Sciatic nerve (tissue), 2 donors: Measurements from ENCODE around the gene ZNF618. TPM values are rescaled to one million over a fixed set of nuclear protein-coding genes. Genes with fewer than 3 reads are reported as not detected.
A peak's percentile ranks its signal among the peaks of the same experiment; 100 is the strongest.

Experiments
- ATAC-seq: fragments of 200-7000 bp; cut with Tn5 transposase; one replicate; pipeline ENCODE4 v1.9.1; 2020; ENCODE audit warnings: mild to moderate bottlenecking, moderate library complexity
- DNase-seq: peaks from one replicate; pipeline ENCODE4 v3.0.0-alpha.2; 2020; ENCODE audit warnings: low spot score
- intact Hi-C: fragments of 100-400 bp; cut with DNase I; formaldehyde crosslinking; loops from one replicate; pipeline ENCODE4 v1.14.2; 2022
- total RNA-seq: library from RNA; stranded (reverse); fragmentation: NEBNext Ultra II Directional; extraction: Animal tissue kit (Norgen Biotek cat#: 25700); gene quantifications from one replicate; pipeline ENCODE4 v1.2.1, GENCODE V29; 2021
- donor health status: DM: no; HTN: no; CAD: no.
- donor health status: DM: no; HTN: no; CAD: no.

ZNF618 gene
- total RNA-seq, 1 donor from 2014 or later, result 15.5 TPM

GRCh38 chr9:113948891-113949570 lies 72.9 kb downstream of the ZNF618 start:
- intact Hi-C loops, result no loop called here
- DNase-seq, result no peak
- no peak for ATAC-seq

- ATAC-seq, result no peak
- DNase-seq, result no peak
- intact Hi-C loops, result no loop called here
Observed at GRCh38 chr9:113949571-113950078, 73.5 kb downstream of the ZNF618 start.

GRCh38 chr9:113950195-113951031 lies 74.3 kb downstream of the ZNF618 start:
- no peak for ATAC-seq
- intact Hi-C loops, result no loop called here
- no peak for DNase-seq

- ATAC-seq (no peak), DNase-seq (no peak)
- intact Hi-C loops, result no loop called here
Observed at GRCh38 chr9:113951032-113951372, 74.9 kb downstream of the ZNF618 start.

GRCh38 chr9:113952676-113953075 lies 76.6 kb downstream of the ZNF618 start:
- ATAC-seq (no peak), DNase-seq (no peak)
- intact Hi-C loops, result no loop called here

- DNase-seq (no peak), ATAC-seq (no peak)
- intact Hi-C loops, result no loop called here
Observed at GRCh38 chr9:113953531-113953930, 77.4 kb downstream of the ZNF618 start.

- intact Hi-C loops, result no loop called here
- no peak for ATAC-seq
- DNase-seq, result no peak
Observed at GRCh38 chr9:113954591-113954990, 78.5 kb downstream of the ZNF618 start.

- intact Hi-C loops, result no loop called here
- ATAC-seq, result peak; percentile 77
Observed at GRCh38 chr9:113955076-113955752, 79.1 kb downstream of the ZNF618 start.

GRCh38 chr9:113956901-113957300 lies 80.8 kb downstream of the ZNF618 start:
- no peak for ATAC-seq
- intact Hi-C loops, result no loop called here
- DNase-seq, result no peak

More at GRCh38 chr9:113955076-113955752, 79.1 kb downstream of the ZNF618 start:
- no peak for DNase-seq

GRCh38 chr9:113957351-113957750 lies 81.2 kb downstream of the ZNF618 start:
- ATAC-seq (no peak), DNase-seq (no peak)
- intact Hi-C loops, result no loop called here

- no peak for DNase-seq
- peak; percentile 62 for ATAC-seq
- intact Hi-C loops, result no loop called here
Observed at GRCh38 chr9:113957821-113958341, 81.8 kb downstream of the ZNF618 start.

GRCh38 chr9:113958556-113958955 lies 82.4 kb downstream of the ZNF618 start:
- intact Hi-C loops, result no loop called here
- ATAC-seq (no peak), DNase-seq (no peak)

GRCh38 chr9:113960768-113961167 lies 84.7 kb downstream of the ZNF618 start:
- ATAC-seq, result no peak
- intact Hi-C loops, result no loop called here
- no peak for DNase-seq

GRCh38 chr9:113962396-113962795 lies 86.3 kb downstream of the ZNF618 start:
- intact Hi-C loops, result no loop called here
- DNase-seq (no peak), ATAC-seq (no peak)

GRCh38 chr9:113963017-113963620 lies 87.0 kb downstream of the ZNF618 start:
- DNase-seq (no peak), ATAC-seq (no peak)
- intact Hi-C loops, result no loop called here

- ATAC-seq (no peak), DNase-seq (peak; percentile 40)
- intact Hi-C loops, result no loop called here
Observed at GRCh38 chr9:113963696-113964494, 87.8 kb downstream of the ZNF618 start.

- DNase-seq (peak; percentile 41), ATAC-seq (no peak)
- intact Hi-C loops, result no loop called here
Observed at GRCh38 chr9:113964495-113965170, 88.5 kb downstream of the ZNF618 start.

- peak; percentile 41 for ATAC-seq
- intact Hi-C loops, result no loop called here
- DNase-seq, result no peak
Observed at GRCh38 chr9:113966394-113966793, 90.3 kb downstream of the ZNF618 start.
